HepG2 (cell line): Measurements from ENCODE around the gene NBPF4. TPM values are rescaled to one million over a fixed set of nuclear protein-coding genes. Genes with fewer than 3 reads are reported as not detected.
"Not testable (repeated sequence)": the region's sequence is repeated elsewhere in the genome, so short reads cannot be mapped to it uniquely, and the experiment has no call there.

Experiments used
- ATAC-seq: fragments of 200-7000 bp; cut with Tn5 transposase; 3 replicates; pipeline ENCODE4 v1.9.1; 2020; ENCODE audit warnings: mild to moderate bottlenecking, moderate library complexity
- BruUV-seq: library from RNA; stranded (reverse); fragments of 400-500 nt; replicated peaks from 2 replicates; lab custom pipeline; 2021; lab: Mats Ljungman, UMichigan
- CTCF ChIA-PET: fragments of 300-600 bp; formaldehyde crosslinking; extraction: SDS; loops from one replicate; lab custom pipeline; 2021; ENCODE audit warnings: low total read pairs, inconsistent platforms, low intra/inter-chr PET ratio; lab: Yijun Ruan, JAX
- POLR2A ChIA-PET: fragments of 350-600 bp; sonication (Branson Sonifier 250); formaldehyde crosslinking; loops from one replicate; lab custom pipeline; 2020; ENCODE audit warnings: antibody characterized with exemption, inconsistent platforms; lab: Yijun Ruan, JAX
- DNase-seq: peaks from one replicate; pipeline ENCODE4 v3.0.0-alpha.2; 2015; ENCODE audit warnings: low spot score
- FAIRE-seq: peaks from 3 replicates; lab custom pipeline; 2011; peaks lifted over from hg19 to GRCh38; lab: Jason Lieb, UNC
- H2AFZ ChIP-seq: one replicate; pipeline ENCODE4 v1.6.1; 2011; ENCODE audit warnings: low read length, inconsistent platforms
- H3K27ac ChIP-seq: fragments of 300-600 bp; 3 replicates; pipeline ENCODE4 v1.8.0; 2011; ENCODE audit warnings: mixed run types, mild to moderate bottlenecking, mixed read lengths, low read length, inconsistent platforms; ENCODE audit not compliant: insufficient read depth; ENCODE audit errors: extremely low read length
- H3K27me3 ChIP-seq, 2 experiments: fragments of 200-600 bp in 1 of 2; 2 replicates in 1 of 2; 3 replicates in 1 of 2; pipeline versions ENCODE4 v1.6.0 to v1.8.0; 2011; ENCODE audit warnings: low read length in 2 of 2, mild to moderate bottlenecking in 2 of 2, moderate library complexity in 2 of 2, inconsistent platforms in 1 of 2; ENCODE audit not compliant: insufficient read depth in 2 of 2, control insufficient read depth in 1 of 2
- H3K36me3 ChIP-seq, 2 experiments: fragments of 200-600 bp in 1 of 2; replicated peaks in 1 of 2; 2 replicates in 1 of 2; 3 replicates in 1 of 2; pipeline versions ENCODE4 v1.5.1 to v1.8.0; 2011; ENCODE audit warnings: low read length in 2 of 2, inconsistent platforms in 1 of 2; ENCODE audit not compliant: insufficient read depth in 2 of 2, control insufficient read depth in 1 of 2
- H3K4me1 ChIP-seq: 2 replicates; pipeline ENCODE4 v1.5.1; 2012; ENCODE audit warnings: low read length, inconsistent platforms; ENCODE audit not compliant: insufficient read depth
- H3K4me2 ChIP-seq: 2 replicates; pipeline ENCODE4 v1.6.0; 2011; ENCODE audit warnings: low read depth, low read length, inconsistent platforms
- H3K4me3 ChIP-seq, 3 experiments: fragments of 200-600 bp in 1 of 3; sonication (generic), shearing (Covaris generic) in 1 of 3; replicated peaks in 1 of 3; 2 replicates each; pipeline ENCODE4 v1.5.1; 2011 to 2016; ENCODE audit warnings: low read length in 3 of 3, inconsistent platforms in 2 of 3, low read depth in 2 of 3, mild to moderate bottlenecking in 2 of 3, control low read depth in 1 of 3, mixed read lengths in 1 of 3; ENCODE audit not compliant: insufficient read depth in 1 of 3
- H3K79me2 ChIP-seq: one replicate; pipeline ENCODE4 v1.6.1; 2011; ENCODE audit warnings: low read length, inconsistent platforms; ENCODE audit not compliant: insufficient read depth
- H3K9ac ChIP-seq: 2 replicates; pipeline ENCODE4 v1.6.0; 2011; ENCODE audit warnings: mild to moderate bottlenecking, low read depth, low read length, inconsistent platforms; ENCODE audit not compliant: insufficient read depth
- H3K9me3 ChIP-seq: 2 replicates; pipeline ENCODE4 v1.5.1; 2012; ENCODE audit warnings: mild to moderate bottlenecking, low read length
- H4K20me1 ChIP-seq: 2 replicates; pipeline ENCODE4 v1.6.0; 2011; ENCODE audit warnings: inconsistent platforms, mild to moderate bottlenecking, low read length, moderate library complexity; ENCODE audit not compliant: insufficient read depth
- STAG1 ChIP-seq: sonication (generic); formaldehyde crosslinking; IDR thresholded peaks from 2 replicates; pipeline ENCODE4 v1.4.0; 2020; ENCODE audit warnings: missing genetic modification reagents
- WGBS: methylation state at CpG from one replicate; pipeline ENCODE4 v1.1.6; 2017; ENCODE audit warnings: low lambda C conversion rate; 5-methylcytosine and 5-hydroxymethylcytosine counted together
- in situ Hi-C: cut with HindIII; loops from 2 replicates; pipeline ENCODE4 v1.10.0; 2017; ENCODE audit warnings: low pct_unique_long_range_greater_than_20kb; ENCODE audit not compliant: extremely low pct_ligation_motif_present
- intact Hi-C: fragments of 100-400 bp; cut with micrococcal nuclease; formaldehyde crosslinking; loops from one replicate; pipeline ENCODE4 v1.10.0; 2022; ENCODE audit not compliant: unreplicated experiment
- polyA plus RNA-seq, 8 experiments: library from polyadenylated mRNA; depleted of rRNA in 3 of 8; stranded (reverse) in 7 of 8; unstranded in 1 of 8; fragments of >200 nt; fragmentation: Illumina TruSeq in 4 of 8; extraction: Trizol in 4 of 8; gene quantifications; 2 replicates each; pipeline versions ENCODE4 v1.2.1 to v1.2.3, GENCODE V29; 2011 to 2016; ENCODE audit warnings: low read depth in 4 of 8, missing spikeins in 1 of 8, mixed read lengths in 1 of 8; ENCODE audit not compliant: insufficient read depth in 1 of 8
- total RNA-seq, 5 experiments: library from RNA; depleted of rRNA; stranded (reverse); fragments of >200 nt; fragmentation: Illumina TruSeq; extraction: Trizol; gene quantifications; 2 replicates each; pipeline ENCODE4 v1.2.3, GENCODE V29; 2016; ENCODE audit warnings: low read depth in 1 of 5
- TF ChIP-seq, protein P1 (sequence below), 2 experiments: fragments of 450-650 bp in 1 of 2; sonication (generic) in 1 of 2; formaldehyde crosslinking in 1 of 2; IDR thresholded peaks; 2 replicates each; pipeline versions ENCODE4 v1.6.1 to v1.8.0; 2016 to 2022; ENCODE audit warnings: antibody characterized with exemption in 1 of 2, mild to moderate bottlenecking in 1 of 2, missing genetic modification reagents in 1 of 2

NBPF4 gene
- total and polyA plus RNA-seq, 2 of the 13 experiments (the other 11 are each of a cell fraction or from before 2014, with no cell fraction given), result not detected

DNA sequence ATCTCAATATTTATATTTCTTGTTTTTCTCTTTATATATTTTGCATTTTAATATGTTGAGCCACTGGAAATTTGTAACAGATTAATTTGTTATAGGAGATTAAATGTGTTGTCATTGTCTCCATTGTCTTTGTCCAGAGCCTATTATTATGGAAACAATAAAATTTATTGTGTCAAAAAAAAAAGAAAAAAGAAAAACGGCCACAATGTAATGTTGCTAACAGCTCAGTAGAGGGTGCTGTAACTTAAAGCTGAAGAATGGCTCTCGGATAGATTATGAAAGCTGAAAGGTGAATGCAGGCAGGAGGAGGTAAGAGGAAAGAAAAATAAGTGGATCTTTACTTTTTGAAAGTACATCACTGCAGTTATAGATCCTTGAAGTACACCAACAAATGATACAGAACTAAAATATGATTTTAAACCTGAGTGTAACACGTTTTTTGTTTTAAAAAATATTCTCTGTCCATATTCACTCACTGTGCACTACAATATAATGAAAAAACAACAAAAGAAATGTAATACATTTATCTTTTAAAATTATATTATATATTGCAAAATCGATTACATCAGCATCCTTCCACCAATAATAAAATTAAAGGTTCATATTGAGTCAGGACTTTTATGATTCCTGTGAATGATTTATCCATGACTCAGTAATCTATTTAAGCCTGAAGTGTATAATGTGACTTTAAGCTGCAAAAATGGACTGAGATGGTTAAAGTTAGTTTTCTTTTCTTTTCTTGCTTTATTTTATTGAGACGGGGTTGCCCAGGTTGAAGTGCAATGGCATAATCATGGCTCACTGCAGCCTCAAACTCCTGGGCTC, 29.0 kb downstream of the NBPF4 start:
- H3K9me3 ChIP-seq, H2AFZ ChIP-seq, H3K4me3 ChIP-seq, intact Hi-C loops, H3K4me1 ChIP-seq, H4K20me1 ChIP-seq, H3K9ac ChIP-seq, DNase-seq, POLR2A ChIA-PET, H3K27ac ChIP-seq, H3K4me2 ChIP-seq, H3K27me3 ChIP-seq, H3K36me3 ChIP-seq, H3K79me2 ChIP-seq, BruUV-seq, in situ Hi-C loops: not testable (repeated sequence)
- ATAC-seq (peak; percentile 47; the same call in 1 of the 3 replicates), FAIRE-seq (peak; percentile 94)
- TF ChIP-seq, protein P1, sequence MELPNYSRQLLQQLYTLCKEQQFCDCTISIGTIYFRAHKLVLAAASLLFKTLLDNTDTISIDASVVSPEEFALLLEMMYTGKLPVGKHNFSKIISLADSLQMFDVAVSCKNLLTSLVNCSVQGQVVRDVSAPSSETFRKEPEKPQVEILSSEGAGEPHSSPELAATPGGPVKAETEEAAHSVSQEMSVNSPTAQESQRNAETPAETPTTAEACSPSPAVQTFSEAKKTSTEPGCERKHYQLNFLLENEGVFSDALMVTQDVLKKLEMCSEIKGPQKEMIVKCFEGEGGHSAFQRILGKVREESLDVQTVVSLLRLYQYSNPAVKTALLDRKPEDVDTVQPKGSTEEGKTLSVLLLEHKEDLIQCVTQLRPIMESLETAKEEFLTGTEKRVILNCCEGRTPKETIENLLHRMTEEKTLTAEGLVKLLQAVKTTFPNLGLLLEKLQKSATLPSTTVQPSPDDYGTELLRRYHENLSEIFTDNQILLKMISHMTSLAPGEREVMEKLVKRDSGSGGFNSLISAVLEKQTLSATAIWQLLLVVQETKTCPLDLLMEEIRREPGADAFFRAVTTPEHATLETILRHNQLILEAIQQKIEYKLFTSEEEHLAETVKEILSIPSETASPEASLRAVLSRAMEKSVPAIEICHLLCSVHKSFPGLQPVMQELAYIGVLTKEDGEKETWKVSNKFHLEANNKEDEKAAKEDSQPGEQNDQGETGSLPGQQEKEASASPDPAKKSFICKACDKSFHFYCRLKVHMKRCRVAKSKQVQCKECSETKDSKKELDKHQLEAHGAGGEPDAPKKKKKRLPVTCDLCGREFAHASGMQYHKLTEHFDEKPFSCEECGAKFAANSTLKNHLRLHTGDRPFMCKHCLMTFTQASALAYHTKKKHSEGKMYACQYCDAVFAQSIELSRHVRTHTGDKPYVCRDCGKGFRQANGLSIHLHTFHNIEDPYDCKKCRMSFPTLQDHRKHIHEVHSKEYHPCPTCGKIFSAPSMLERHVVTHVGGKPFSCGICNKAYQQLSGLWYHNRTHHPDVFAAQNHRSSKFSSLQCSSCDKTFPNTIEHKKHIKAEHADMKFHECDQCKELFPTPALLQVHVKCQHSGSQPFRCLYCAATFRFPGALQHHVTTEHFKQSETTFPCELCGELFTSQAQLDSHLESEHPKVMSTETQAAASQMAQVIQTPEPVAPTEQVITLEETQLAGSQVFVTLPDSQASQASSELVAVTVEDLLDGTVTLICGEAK (IDR thresholded peaks at IDR 0.05), result peak; percentile 50
- TF ChIP-seq, protein P1 (CRISPR knock-in tag; IDR thresholded peaks at IDR 0.05), result not testable (repeated sequence)
- TF ChIP-seq STAG1 (CRISPR knock-in tag), result peak; percentile 59
- under 1% methylated on average over 5 of the region's 5 CpGs for WGBS
- CTCF ChIA-PET, result interaction anchor here (0.6 kb wide), 1 partner anchor 347 kb away, joined by 3 read pairs; no protein-coding TSS in a partner anchor
